Transverse colon (tissue), 3 donors: Measurements from ENCODE around the gene SFTPB.

Source experiments
- CTCF ChIP-seq, 5 experiments: fragments of 200-600 bp in 3 of 5; fragments of 450-650 bp in 2 of 5; sonication (generic) in 3 of 5; IDR thresholded peaks; 1 replicate in 2 of 5; 2 replicates in 3 of 5; pipeline ENCODE4 v1.5.1; 2016 to 2017; ENCODE audit warnings: antibody characterized with exemption in 5 of 5, inconsistent platforms in 3 of 5, mild to moderate bottlenecking in 2 of 5, moderate library complexity in 1 of 5
- EP300 ChIP-seq: sonication (generic); formaldehyde crosslinking; IDR thresholded peaks from one replicate; pipeline ENCODE4 v1.6.1; 2017; ENCODE audit warnings: antibody characterized with exemption, low read depth
- POLR2A ChIP-seq: fragments of 450-650 bp; IDR thresholded peaks from one replicate; pipeline ENCODE4 v1.6.1; 2016; ENCODE audit warnings: antibody characterized with exemption, mild to moderate bottlenecking, moderate library complexity

- TF ChIP-seq CTCF (IDR thresholded peaks at IDR 0.05) (no peak), POLR2A (no peak), EP300 (no peak)
Measured at GRCh38 chr2:85668857-85669142, 801 bp upstream of the SFTPB start.
